HG03565 (cell line): Measurements from ENCODE around the gene SLAMF9.
"Not testable (repeated sequence)": the region's sequence is repeated elsewhere in the genome, so short reads cannot be mapped to it uniquely, and the experiment has no call there.

ENCODE experiments used
- ATAC-seq: cut with Tn5 transposase; IDR thresholded peaks from one replicate; pipeline ENCODE4 v1.9.1; 2021; ENCODE audit warnings: mild to moderate bottlenecking, moderate library complexity; ENCODE audit not compliant: unreplicated experiment

Gene SLAMF9

DNA sequence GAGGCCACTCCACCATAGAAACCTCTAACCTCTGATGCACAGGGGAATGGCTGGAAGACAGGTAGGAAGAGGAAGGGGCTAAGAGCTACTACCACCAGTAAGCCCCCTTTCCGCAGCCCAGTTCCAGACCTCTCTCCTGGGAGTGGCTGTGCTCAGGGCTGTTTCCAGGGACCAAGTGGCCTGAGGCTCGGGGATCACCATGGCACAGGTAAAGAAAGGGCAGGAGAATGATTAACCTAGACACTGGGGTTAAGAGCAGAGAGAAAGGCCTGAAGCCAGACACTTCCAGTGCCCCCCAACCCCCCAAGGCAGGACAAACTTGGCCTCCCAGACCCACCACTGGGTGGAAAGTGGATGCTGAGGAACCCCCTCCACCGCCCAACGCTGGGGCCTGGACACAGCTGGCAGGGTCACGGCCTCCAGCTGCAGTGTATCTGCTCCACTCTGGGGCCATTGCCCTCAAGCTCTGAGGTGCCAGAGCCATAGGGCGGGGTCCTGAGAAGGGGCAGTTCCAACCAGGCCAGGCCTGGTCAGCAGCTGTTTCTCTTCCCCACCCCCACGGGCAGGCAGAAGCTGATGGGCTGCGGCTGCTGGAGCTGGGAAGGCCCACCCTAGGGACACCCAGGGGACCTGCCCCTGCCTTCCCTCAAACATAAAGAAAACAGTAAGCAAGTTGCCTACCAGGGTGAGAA, 31.4 kb downstream of the SLAMF9 start:
- no peak for ATAC-seq

DNA sequence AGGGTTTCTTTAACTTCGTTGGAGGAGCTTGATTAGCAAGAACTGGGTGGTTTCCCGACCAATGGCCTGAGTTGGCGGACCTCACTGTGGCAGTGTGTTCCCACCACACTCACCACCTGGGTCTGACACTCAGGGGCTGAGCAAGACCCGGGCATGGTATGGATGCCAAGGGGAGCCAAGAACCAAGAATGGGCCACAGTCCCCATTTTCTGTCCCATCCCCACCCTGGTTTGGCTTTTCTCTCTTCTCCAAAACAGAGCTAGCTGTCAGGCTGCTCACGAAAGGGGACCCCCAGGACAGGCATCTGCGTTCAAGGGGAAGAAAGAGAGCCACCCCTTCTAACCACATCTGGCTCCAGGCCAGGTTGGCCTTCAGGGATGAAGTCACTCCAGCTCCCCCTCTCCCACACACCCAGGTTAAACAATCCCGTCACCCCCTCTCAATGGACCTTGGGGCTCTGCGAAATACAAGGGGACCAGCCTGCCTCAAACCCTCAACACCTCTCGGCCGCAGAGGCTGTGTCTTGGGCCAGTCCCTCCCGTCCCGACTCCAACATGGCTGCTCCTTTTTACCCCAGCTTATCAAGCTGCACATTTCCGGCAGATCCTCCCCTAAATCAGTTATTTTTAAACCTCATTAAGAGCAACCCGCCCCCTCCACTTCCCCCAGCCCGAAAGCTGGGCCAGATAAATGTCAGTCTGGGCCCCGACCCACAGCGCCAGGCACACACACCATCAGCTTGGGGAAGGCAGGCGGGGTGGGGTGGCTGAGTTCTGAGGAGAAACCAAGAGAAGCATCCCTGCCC, 32.1 kb downstream of the SLAMF9 start:
- ATAC-seq, result no peak

DNA sequence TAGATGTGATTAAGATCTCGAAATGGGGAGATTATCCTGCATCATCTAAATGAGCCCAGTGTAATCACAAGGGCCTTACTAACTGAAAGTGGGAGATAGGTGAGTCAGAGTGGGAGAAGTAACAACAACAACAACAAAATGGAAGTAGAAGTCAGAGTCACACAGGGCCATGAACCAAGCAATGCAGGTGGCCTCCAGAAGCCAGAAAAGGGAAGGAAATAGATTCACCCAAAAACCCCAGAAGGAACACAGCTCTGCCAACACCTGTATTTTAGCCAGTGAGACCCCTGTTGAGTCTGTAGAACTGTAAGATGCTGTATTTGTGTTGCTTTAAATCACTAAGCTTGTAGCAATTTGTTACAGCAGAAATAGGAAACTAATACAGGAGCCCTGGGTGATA, 32.8 kb downstream of the SLAMF9 start:
- peak; percentile 37 for ATAC-seq

DNA sequence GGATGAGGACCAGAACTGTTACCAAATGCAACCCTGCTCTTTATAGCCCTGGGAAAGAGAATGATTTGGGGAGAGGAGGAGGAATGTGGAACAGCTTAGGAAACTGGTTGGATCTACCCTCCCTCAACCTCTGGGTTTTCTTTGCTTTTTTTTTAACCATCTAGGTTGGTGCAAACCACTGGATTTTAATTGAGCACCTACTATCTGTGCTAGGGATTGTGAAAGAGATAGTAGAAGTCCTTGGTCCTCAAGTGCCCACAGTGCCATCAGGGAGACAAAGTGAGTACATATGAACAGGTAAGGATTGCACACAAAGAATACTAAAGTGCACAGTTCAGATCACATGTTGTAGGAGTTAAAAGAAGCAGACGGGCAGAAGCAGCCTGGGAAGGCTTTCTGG, 33.4 kb downstream of the SLAMF9 start:
- no peak for ATAC-seq

DNA sequence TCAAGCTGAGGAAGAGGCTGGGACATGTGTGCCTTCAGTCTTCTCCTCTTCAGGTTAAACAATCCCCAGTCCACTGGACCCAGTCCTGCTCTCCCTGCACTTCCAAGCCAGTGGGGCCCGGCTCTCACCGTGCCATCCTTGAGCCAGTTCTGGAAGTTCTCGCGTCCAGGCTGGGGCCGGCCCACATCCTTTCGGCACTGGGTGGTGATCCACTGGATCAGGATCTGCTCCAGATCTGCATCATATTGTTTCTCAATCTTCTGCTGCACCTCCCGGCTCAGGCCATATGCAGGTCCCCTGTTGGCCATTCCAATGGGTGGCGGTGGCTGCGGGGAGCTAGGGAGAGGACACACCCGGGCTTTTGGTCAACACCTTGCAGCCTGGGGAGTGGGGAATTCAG, 33.8 kb downstream of the SLAMF9 start:
- no peak for ATAC-seq

DNA sequence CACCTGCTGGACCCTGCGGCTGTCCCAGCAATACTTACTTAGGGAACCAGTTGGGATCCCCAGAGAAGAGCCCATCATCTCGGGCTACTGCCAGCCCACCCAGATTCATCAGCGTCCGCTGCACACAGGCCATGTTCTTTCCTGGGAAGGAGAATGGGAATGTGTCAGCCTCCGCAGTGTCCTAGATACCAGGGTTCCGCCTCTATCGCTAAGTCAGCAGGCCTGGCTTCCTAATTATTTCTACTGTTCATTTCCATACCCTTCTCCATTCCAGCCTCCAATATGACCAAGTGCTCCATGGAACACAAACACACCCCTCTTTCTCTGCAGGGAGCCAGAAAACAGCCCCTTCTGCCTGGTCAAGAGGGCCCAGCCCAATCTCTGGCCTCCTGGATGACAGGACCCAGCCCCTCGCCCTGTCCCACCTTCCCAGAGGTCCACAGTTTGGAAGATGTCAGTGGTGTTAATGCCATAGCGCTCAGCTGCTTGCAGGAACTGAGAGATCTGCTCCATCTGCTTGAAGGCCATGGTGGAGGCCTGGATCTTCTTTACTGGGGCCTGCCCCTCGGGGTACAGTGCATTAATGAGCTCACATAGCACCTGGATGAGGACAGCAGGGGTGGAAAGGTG, 34.7 kb downstream of the SLAMF9 start:
- ATAC-seq, result no peak

DNA sequence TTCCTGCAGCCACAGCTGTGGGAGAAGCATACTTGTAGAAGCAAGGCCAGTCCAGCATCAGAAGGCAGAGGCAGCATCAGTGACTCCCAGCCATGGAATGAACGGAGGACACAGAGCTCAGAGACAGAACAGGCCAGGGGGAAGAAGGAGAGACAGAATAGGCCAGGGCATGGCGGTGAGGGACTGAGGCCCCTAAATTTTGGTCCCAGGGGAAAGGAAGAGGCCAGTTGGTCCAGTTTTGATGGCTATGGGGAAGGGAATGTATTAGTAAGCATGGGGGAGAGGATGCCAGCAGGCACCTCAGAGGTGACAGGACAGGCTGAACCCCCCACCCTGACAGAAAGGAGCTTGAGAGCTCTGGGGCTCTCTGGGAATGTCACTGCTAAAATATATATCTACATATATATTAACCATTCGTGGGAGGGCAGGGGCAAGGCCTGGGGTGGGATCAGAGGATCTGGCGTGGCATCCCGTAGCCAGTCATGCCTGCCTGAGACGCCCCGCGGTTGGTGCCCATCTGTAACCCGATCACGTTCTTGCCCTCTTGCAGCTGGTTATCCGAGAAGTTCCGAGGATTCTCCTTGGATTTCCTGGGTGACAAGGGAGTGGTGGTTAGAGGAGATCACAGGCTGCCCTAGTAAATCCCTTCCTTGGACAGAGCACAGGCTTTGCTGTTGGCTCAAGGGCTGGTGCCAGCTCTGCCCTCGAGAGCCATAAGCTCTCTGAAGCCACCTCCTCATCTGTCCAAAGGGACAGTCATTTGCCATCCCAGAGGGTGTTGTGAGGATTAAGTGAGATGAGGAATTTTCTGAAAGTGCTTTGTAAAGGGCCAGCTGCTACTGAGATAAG, 35.5 kb downstream of the SLAMF9 start:
- no peak for ATAC-seq

DNA sequence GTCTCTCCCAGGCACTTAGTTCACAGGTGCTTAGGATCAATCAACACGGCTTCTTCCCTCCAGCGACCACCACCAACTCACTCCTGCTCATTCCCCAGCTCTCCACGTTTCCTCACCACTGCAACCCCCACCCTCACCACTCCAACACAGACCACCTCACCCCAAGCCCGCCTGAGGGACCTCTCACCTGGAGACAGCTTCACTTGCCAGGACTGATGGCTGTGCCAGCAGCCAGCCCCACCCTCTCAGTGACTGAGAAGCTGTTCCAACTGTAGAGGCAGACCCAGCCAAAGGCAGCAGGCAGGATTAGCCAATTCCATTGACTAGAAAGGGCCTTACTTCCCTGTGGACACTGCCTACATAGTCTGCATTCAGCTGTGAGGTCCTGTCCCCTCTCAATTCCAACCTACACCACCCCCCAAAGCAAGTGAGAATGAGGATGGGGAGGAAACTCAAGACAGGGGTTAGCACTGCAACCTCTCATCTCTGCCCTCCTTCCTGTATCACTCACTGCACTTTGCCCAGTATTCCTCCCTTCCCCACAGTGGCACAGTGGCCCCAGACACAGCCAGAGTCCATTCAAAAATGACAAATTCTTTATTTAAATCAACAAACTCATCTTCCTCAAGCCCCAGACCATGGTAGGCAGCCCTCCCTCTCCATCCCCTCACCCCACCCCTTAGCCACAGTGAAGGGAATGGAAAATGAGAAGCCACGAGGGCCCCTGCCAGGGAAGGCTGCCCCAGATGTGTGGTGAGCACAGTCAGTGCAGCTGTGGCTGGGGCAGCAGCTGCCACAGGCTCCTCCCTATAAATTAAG, 36.3 kb downstream of the SLAMF9 start:
- no peak for ATAC-seq

DNA sequence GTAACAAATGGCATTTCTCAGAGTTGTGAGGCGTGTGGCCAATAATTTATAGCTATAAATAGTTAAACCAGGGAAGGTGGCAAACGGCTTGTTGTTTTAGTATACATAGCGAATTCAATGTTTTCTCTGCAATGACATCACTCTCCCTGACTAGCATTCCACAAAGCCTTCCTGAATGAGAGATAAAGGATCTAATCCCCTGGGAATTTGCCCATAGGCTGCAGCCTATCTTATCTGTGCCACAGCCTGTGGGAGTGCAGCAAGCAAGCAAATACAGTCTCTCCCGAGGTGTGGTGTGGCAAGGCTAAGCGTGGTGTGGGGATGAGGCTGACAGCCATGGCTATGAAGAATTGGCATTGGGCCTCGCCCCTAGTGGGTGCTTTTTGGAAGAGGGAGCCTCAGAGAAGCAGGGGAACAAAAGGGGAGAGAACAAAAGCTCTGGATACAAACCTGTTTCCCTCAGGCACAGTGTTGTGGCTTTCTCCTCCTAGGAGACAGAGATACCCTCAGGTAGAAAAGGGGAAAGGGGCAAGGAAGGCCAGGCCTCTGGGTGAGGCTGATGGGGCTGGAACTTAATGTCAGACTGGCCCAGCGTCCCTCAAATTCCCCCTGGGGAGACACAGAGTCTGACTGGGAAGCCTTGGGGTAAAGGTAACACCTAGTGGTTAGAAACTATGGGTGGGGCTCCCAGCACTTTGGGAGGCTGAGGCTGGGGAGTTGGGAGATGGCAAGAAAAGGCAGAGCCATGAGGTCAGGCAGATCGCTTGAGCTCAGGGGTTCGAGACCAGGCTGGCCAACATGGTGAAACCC, 37.6 kb downstream of the SLAMF9 start:
- ATAC-seq, result no peak

DNA sequence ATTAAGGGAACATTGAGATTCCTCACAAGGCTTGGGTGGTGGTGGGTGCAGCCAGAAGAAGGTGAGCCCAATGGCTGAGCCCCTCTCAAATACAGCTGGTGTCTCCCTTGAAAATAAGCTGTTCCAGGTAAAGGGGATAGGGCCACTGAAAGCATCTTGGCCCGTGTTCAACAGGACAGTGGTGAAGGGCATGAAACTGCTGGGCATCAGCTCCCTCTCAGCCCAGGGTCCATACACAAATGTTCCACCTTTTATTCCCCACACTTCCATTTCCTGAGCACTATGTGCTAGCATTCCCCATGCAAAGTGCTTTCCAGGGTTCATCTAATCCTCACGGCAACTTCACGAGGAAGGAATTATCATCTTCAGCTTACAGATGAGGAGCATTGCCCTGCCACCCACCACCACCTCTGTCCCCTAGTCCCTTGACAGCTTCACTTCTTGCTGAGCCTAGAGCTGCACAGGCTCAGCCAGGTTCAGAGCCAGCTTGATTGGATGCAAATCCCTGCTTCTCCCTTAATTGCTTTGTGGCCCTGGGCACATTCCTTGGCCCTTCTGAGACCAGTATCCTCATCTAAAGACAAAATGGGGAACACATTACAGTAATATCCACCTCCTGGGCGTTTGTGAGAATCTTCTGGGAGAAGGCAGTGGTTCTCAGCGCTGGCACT, 38.3 kb downstream of the SLAMF9 start:
- ATAC-seq, result no peak

DNA sequence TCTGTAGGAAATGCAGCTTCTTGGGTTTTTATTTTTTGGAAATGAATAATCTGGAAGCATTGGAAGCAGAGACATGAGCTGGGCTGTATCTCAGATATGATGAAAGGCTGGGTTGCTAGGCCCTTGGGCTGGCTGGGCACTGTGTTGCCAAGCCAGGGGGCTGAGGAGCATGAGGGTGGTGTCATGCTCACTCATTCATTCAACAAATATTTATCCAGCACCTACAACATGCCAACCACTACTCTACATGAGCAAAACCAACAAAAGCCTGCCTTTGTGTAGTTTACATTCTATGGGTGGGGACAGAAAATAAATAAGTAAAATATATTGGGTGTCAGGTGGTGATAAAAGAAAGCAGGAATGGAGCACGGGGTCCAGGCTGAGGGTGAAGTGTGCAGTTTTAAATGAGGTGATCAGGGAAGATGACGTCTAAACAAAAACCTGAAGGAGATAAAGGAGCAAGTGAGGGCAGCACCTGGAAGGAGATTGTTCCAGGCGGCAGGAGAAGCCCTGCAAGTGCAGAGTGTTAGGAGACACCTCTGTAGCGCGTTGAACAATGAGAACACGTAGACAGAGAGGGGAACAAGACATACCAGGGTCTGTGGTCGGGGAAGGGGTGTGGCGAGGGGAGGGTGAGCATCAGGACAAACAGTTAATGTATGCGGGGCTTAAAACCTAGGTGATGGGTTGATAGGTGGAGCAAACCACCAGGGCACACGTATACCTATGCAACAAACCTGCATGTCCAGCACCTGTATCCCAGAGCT, 39.6 kb downstream of the SLAMF9 start:
- no peak for ATAC-seq

DNA sequence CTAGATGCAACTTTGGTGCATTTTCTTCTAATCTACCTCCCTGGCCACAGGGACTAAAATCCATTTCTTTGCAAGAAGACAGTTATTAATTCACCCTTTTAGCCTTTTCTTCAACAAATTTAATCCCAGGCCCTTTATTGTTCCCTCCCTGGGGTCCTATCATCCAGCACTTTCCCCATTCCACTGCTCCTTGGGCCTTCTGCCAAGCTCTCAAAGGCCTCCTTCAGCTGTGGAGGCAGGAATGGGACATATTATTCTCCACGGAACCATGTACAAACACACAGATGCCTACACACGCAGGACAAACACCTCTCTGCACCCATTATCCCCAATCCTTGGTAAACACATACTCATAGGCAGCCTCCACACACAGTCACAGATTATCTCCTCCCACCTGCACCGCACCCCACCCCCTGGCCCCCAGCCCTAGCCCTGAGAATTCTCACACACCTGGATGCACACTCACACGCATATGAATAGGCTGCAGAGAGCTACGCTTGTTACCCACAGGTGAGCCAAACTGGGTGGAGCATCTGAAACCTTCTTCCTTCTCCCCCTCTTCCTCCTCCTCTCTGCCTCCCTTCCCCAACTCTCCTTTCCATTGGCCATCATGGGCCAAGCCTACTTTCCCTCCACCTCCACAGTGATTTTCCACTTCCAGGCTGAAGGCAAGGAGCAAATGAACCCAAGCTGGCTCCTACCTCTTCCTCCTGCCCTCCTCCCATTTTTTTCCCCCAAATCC, 40.4 kb downstream of the SLAMF9 start:
- ATAC-seq, result no peak

DNA sequence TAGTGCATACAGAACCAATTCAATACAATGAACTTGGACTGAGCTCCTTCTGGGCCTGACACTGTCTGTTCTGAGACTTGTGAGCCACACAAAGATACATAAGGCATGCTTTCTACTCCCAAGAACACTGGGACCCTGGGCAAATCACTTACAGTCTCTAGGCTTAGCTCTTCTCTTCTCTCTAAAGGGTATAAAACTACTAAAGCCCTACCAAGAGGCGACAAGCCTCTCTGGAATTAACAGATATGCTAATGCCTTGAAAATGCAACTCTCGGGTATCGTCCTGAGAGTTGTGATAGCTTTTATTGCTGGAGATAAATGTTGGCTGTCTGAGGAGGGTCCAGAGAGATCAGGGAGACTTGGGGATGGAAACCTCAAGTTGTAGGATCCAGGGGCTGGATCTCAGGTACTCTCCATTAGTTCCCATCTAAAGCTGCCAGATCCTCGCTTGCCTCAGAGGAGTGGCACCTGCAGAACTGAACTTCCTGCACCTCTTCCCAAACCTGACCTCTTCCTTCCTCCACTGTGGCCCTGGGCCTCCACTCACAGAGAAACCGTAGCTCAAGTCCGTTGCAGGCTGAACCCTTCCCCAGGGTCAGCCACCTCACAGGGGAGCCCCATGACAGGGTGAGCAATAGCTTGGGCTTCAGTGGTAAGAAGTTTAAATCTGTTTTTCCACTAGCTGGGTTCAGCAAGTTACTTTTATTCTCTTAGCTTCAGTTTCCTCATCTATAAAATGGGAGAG, 42.5 kb downstream of the SLAMF9 start:
- ATAC-seq, result no peak

DNA sequence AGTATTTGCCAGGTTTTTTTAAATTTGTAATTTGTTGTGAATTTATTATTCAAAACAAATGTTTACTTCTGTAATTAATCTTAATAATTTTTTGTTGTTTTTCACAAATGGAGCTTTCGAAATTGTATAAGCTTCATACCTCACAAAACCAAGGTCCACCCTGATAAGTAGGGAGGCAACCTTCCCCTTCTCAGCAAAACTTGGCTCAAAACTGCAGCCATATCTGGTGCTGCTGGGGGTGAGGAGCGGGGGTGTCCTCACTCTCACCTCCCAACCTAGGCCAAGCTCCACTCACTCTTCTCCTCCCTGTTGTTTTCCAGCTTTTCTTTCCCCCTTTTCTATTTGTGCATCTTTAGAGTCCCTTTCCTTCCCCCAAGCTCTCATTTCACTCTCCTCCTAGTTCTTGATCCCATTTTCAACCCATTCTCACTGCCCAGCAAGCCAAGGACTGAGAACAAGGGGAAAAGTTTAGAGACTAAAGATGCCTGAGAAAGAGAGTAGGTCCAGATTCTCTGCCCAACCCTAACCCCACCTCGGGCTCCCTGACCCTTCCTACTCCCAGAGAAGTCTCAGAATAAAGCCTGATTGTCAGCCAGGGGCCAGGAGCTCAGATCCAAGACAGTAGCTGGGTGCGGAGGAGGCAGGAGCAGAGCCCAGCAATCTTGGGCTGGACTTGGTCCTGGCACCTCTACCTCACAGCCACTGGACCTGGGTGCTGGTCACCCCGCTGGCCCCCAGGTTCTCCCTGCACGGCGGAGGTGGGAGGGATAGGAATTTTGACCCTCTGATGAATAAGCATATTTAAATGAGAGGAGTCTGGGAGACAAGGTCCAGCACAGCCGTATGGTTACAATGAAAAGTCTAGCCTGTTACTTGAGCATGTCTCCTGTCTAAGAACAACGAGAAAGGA, 45.8 kb downstream of the SLAMF9 start:
- ATAC-seq, result no peak

DNA sequence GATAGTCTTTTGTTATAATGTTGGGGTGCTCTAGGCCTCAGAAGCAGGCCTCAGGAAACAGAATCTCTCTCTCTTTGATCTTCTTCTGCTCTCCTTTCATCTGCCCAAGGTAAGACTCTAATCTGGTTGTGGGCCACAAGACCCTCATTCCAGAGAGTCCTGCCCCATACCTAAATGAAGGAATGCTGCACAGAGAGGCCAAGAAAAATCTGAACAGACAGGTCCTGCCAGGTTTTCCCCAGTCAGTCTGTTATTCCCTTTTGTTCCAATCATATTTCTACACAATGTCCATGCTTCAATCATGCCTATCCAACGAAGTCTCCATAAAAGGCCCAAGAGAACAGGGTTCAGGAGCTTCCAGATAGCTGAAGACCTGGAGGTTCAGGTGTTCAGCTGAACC, 47.1 kb downstream of the SLAMF9 start:
- ATAC-seq, result no peak

DNA sequence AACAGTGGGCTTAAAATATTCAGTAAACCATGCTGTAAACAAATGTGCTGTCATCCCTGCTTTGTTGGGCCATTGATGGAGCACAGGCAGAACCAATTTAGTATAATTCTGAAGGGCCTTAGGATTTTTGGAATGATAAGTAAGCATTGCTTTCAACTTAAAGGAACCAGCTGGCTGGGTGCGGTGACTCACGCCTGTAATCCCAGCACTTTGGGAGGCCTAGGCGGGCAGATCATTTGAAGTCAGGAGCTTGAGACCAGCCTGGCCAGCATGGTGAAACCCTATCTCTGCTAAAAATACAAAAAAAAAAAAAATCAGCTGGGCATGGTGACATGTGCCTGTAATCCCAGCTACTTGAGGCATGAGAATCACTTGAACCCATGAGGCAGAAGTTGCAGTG, 50.0 kb downstream of the SLAMF9 start:
- ATAC-seq, result not testable (repeated sequence)
